Gastroesophageal sphincter (tissue), 4 donors: ENCODE results near the gene BIRC7. TPM values are rescaled to one million over a fixed set of nuclear protein-coding genes. Genes with fewer than 3 reads are reported as not detected.

Experiments
- ATAC-seq: fragments of 150-250 bp; one replicate; pipeline ENCODE4 v1.9.1; 2016; ENCODE audit warnings: mild to moderate bottlenecking, moderate library complexity
- H3K27ac ChIP-seq, 4 donors: fragments of 200-600 bp; sonication (generic) in 3 of 4; 1 replicate in 3 of 4; 2 replicates in 1 of 4; pipeline ENCODE4 v1.5.1; 2016 to 2019
- H3K27me3 ChIP-seq: fragments of 200-600 bp; sonication (generic); one replicate; pipeline ENCODE4 v1.5.1; 2019
- H3K36me3 ChIP-seq, 2 donors: fragments of 200-600 bp; sonication (generic); one replicate each; pipeline ENCODE4 v1.5.1; 2019; ENCODE audit warnings: control low read depth in 1 of 2
- H3K4me1 ChIP-seq, 3 donors: fragments of 200-600 bp; sonication (generic); 1 replicate in 2 of 3; 2 replicates in 1 of 3; pipeline ENCODE4 v1.5.1; 2016 to 2019; ENCODE audit warnings: control low read depth in 2 of 3
- H3K4me3 ChIP-seq, 2 donors: fragments of 200-600 bp; sonication (generic); one replicate each; pipeline ENCODE4 v1.5.1; 2019; ENCODE audit warnings: mild to moderate bottlenecking in 1 of 2, moderate library complexity in 1 of 2
- H3K9me3 ChIP-seq, 3 donors: fragments of 200-600 bp; sonication (generic); one replicate each; pipeline ENCODE4 v1.5.1; 2017 to 2019; ENCODE audit warnings: control low read depth in 2 of 3
- EP300 ChIP-seq: sonication (generic); formaldehyde crosslinking; IDR thresholded peaks from one replicate; pipeline ENCODE4 v1.6.1; 2017; ENCODE audit warnings: antibody characterized with exemption, mild to moderate bottlenecking
- POLR2A ChIP-seq, 2 donors: fragments of 450-650 bp; IDR thresholded peaks; one replicate each; pipeline ENCODE4 v1.6.1; 2017; ENCODE audit warnings: antibody characterized with exemption in 2 of 2, mild to moderate bottlenecking in 2 of 2, moderate library complexity in 1 of 2
- POLR2AphosphoS5 ChIP-seq: sonication (generic); formaldehyde crosslinking; IDR thresholded peaks from one replicate; pipeline ENCODE4 v1.6.1; 2017; ENCODE audit warnings: antibody characterized with exemption
- WGBS, 2 donors: methylation state at CpG; one replicate each; pipeline ENCODE4 v1.1.5; 2018; ENCODE audit warnings: low coverage in 1 of 2; 5-methylcytosine and 5-hydroxymethylcytosine counted together
- total RNA-seq, 4 donors: library from RNA; depleted of rRNA; stranded (reverse); fragments of >200 nt; gene quantifications; one replicate each; pipeline ENCODE4 v1.1.0, GENCODE V29; 2016
- TF ChIP-seq, protein P1 (sequence below), 4 experiments: fragments of 200-600 bp in 2 of 4; fragments of 450-650 bp in 2 of 4; sonication (generic) in 1 of 4; IDR thresholded peaks; one replicate each; pipeline ENCODE4 v1.5.1; 2017 to 2019; ENCODE audit warnings: antibody characterized with exemption in 4 of 4, mild to moderate bottlenecking in 2 of 4, moderate library complexity in 2 of 4

BIRC7 gene
- total RNA-seq, 4 donors from 2014 or later = not detected

- H3K27me3 ChIP-seq = peaks cover 94% of the 10 kb centered on the region
- H3K36me3 ChIP-seq = no peaks in the 10 kb centered on the region
- TF ChIP-seq, protein P1, sequence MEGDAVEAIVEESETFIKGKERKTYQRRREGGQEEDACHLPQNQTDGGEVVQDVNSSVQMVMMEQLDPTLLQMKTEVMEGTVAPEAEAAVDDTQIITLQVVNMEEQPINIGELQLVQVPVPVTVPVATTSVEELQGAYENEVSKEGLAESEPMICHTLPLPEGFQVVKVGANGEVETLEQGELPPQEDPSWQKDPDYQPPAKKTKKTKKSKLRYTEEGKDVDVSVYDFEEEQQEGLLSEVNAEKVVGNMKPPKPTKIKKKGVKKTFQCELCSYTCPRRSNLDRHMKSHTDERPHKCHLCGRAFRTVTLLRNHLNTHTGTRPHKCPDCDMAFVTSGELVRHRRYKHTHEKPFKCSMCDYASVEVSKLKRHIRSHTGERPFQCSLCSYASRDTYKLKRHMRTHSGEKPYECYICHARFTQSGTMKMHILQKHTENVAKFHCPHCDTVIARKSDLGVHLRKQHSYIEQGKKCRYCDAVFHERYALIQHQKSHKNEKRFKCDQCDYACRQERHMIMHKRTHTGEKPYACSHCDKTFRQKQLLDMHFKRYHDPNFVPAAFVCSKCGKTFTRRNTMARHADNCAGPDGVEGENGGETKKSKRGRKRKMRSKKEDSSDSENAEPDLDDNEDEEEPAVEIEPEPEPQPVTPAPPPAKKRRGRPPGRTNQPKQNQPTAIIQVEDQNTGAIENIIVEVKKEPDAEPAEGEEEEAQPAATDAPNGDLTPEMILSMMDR (IDR thresholded peaks at IDR 0.05) = no peak
- no peak for TF ChIP-seq POLR2A (IDR thresholded peaks at IDR 0.05)
- no peak for TF ChIP-seq POLR2AphosphoS5
- TF ChIP-seq EP300 = no peak
- WGBS, 2 donors = 83% methylated on average over 1 of the region's 26 CpGs; no CpG with 5 or more reads in 1 of the 2 donors
- no peaks in the 10 kb centered on the region for H3K9me3 ChIP-seq
- peaks cover 0 to under 1% (median 0%) of the 10 kb centered on the region in 3 donors for H3K4me1 ChIP-seq
- no peak for ATAC-seq
- no peak overlapping the region for H3K4me3 ChIP-seq
- H3K27ac ChIP-seq = no peak overlapping the region
Observed at GRCh38 chr20:63236116-63236837, 572 bp downstream of the BIRC7 start.

DNA sequence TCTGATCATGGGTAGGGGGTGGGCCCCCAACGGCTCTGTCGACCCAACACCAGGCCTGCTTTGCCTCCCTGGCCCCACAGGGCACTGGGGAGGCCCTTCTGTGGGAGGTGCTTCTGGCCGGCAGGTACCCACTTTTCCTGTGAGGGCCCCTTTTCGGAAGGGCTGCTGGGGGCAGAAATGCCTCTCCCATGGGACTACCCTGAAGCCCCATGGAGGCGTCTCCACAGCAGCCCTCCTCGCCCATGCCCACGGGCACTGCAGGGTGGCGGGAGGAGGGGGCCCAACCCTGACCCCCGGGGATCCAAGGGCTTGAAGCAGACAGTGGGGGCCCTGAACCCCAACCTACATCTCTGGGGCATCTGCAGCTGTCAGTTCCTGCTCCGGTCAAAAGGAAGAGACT lies 2.3 kb downstream of the BIRC7 start:
- Histone ChIP-seq H3K36me3 (no peaks in the 10 kb centered on the region), H3K4me1 (no peaks in the 10 kb centered on the region), H3K27ac (no peak overlapping the region), H3K27me3 (peaks cover 86% of the 10 kb centered on the region), H3K4me3 (no peak overlapping the region), H3K9me3 (no peaks in the 10 kb centered on the region)
- no peak for ATAC-seq
- TF ChIP-seq POLR2AphosphoS5 = no peak
- TF ChIP-seq, protein P1 (IDR thresholded peaks at IDR 0.05) = no peak
- TF ChIP-seq POLR2A (IDR thresholded peaks at IDR 0.05) = no peak
- TF ChIP-seq EP300 = no peak
- WGBS, 2 donors = no CpG with 5 or more reads among the region's 10 CpGs

GRCh38 chr20:63238514-63239125 lies 2.9 kb downstream of the BIRC7 start:
- Histone ChIP-seq H3K9me3 (no peaks in the 10 kb centered on the region), H3K27me3 (peaks cover 83% of the 10 kb centered on the region), H3K4me1 (no peaks in the 10 kb centered on the region), H3K36me3 (no peaks in the 10 kb centered on the region), H3K27ac (no peak overlapping the region), H3K4me3 (no peak overlapping the region)
- TF ChIP-seq, protein P1 (IDR thresholded peaks at IDR 0.05) = no peak
- 10% methylated on average over 2 of the region's 16 CpGs; no CpG with 5 or more reads in 1 of the 2 donors for WGBS, 2 donors
- no peak for ATAC-seq

GRCh38 chr20:63239431-63239830 lies 3.7 kb downstream of the BIRC7 start:
- Histone ChIP-seq H3K4me1 (no peaks in the 10 kb centered on the region), H3K4me3 (no peak overlapping the region), H3K36me3 (no peaks in the 10 kb centered on the region), H3K27ac (no peak overlapping the region), H3K27me3 (peaks cover 82% of the 10 kb centered on the region), H3K9me3 (no peaks in the 10 kb centered on the region)
- TF ChIP-seq POLR2A (IDR thresholded peaks at IDR 0.05) (no peak), EP300 (no peak), POLR2AphosphoS5 (no peak)
- TF ChIP-seq, protein P1 (IDR thresholded peaks at IDR 0.05) = no peak
- no peak for ATAC-seq
- WGBS, 2 donors = 33 to 77% methylated on average over 3 to 12 of the region's 30 CpGs

DNA sequence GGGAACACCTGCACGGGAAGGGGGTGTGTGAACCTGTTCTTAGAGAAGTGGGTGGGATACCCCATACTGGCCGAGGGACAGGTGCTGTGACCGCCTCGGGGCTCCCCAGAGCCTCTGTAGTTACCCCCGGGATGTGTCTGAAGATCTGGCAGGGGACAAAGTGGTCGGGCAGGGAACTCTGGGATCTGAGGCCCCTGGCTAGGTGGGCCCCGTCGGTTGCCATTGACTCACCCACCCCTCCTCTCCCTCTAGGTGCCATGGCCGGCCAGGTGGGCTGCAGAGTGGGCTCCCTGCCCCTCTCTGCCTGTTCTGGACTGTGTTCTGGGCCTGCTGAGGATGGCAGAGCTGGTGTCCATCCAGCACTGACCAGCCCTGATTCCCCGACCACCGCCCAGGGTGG lies 4.3 kb downstream of the BIRC7 start:
- no peak for ATAC-seq
- H3K4me3 ChIP-seq = no peak overlapping the region
- H3K4me1 ChIP-seq = no peaks in the 10 kb centered on the region
- peaks cover 82% of the 10 kb centered on the region for H3K27me3 ChIP-seq
- no CpG with 5 or more reads among the region's 11 CpGs for WGBS, 2 donors
- H3K9me3 ChIP-seq = no peaks in the 10 kb centered on the region
- H3K36me3 ChIP-seq = no peaks in the 10 kb centered on the region
- no peak overlapping the region for H3K27ac ChIP-seq
- TF ChIP-seq POLR2AphosphoS5 (no peak), POLR2A (IDR thresholded peaks at IDR 0.05) (no peak)
- TF ChIP-seq, protein P1 (IDR thresholded peaks at IDR 0.05) = no peak
